HG03025 (cell line): ENCODE measurements around the gene GPR107.

Source experiments
- ATAC-seq: cut with Tn5 transposase; IDR thresholded peaks from one replicate; pipeline ENCODE4 v1.9.1; 2021; ENCODE audit warnings: mild to moderate bottlenecking, moderate library complexity; ENCODE audit not compliant: unreplicated experiment, low FRiP score

The GPR107 gene

GRCh38 chr9:130179331-130179907, 125.7 kb downstream of the GPR107 start:
- ATAC-seq = no peak

- ATAC-seq = no peak
Measured at GRCh38 chr9:130180516-130180915, 126.8 kb downstream of the GPR107 start.

- ATAC-seq = no peak
Measured at GRCh38 chr9:130181678-130182380, 128.1 kb downstream of the GPR107 start.

DNA sequence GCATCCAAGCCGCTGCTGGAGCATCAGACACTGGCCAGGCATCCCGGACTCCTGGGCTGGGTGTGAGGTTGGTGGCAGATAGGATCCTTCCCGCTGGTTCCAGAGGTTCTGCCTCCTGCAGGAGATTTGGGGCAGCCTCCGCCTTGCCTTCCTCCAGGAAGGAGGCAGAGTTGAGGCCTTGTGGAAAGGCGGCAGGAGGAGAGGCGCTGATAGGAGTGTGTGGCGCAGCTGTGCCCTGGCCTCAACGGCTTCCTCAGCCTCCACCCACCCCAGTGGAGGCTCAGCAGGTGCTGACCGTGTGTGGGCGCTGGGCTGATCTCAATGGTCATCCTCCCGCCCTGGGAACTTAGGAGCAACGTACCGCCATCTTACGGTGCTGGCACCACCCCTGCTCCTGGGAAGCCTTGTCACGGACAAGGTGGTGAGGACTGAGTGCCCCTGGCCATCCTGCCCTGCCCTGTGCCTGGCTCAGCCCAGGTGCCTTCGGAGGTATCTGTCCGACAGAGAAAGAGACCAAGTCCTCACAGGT, 128.7 kb downstream of the GPR107 start:
- no peak for ATAC-seq

DNA sequence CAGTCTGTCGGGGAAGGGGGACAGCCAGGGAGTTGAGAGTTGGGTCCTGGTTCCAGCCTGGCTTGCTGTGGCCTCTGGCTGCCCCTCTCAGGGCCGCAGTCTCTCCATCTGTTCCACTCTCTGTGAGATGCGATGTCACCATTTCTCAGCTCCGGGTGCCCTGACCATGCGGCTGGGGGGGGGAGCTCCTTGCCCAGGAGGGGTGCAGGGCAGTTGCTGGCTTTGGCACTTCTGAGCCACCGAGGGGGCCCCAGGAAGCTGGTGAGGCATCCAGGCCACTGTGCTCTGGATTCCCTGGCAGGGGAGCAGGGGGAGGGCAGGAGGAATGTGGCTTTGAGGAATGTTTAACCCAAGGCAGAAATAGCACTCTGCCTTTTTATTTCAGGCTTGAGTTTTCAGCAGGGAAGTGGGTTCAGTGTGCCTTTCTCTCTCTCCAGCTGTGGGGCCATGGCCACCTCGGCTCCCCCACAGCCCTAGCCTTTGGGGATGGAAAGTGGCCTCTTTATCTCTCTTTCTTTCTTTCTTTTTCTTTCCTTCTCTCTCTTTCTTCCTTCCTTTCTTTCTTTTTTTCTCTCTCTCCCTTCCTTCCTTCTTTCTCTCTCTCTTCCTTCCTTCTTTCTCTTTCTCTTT, 129.5 kb downstream of the GPR107 start:
- no peak for ATAC-seq

DNA sequence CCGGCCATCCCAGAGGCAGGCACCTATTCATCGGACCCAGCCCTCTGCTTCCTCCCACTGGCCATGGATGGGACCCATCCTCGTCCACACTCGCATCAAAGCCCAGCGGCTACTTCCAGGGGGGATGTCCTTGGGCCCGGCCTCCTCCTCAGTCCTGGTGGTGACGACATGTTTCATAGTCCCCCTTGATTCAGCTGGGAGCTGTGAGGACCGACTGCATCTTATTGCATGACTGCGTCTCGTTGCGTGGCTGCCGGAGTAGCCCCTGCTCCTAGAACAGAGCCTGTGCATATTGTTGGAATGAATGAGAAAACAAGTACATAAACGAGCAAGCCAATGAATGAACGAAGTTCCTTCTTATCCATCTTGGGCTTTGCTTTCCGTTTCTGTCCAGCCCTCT, 131.3 kb downstream of the GPR107 start:
- no peak for ATAC-seq

DNA sequence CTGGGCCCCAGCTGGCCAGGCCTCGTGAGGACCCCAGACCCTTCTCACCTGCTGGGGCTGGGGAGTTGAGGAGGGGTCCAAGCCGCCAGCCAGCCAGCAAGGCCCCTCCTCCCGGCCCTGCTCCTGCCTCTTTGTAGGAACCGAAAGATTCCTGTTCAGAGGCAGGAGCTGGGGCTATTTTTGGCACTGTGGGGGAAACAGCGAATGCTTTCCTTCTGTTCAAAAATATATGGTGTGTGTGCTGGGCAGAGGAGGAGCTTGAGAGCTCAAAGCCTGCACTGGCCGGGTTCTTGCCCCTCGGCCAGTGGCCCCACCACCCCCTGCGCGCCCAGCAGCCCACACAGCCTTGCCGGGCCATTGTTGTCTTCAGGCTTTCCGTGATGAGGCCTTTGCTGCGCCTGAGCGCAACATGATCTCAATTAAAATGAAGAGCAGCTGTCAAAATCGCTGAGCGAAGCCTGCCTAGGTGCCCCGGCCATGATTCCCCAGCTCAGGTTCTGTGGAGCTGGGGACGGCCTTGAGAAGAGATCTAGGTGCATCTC, 131.9 kb downstream of the GPR107 start:
- no peak for ATAC-seq

DNA sequence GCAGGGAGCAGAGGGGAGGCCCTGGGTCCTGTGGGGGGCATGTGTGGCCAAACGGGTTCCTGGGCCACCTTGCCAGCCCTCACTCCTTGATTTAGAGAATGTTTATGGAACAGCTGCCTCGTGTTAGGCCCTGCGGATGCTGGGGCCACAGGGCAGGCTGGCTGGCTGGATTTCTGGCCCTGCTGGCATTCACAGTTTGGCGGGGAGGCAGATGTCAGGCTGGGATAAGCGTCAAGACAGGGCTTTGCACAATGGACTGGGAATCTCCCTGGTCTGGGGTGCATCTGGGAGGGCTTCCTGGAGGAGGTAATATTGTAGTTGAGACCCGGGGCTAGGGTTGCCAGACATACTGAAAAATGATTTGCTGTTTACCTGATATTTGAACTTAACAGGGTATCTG, 132.3 kb downstream of the GPR107 start:
- ATAC-seq = no peak

DNA sequence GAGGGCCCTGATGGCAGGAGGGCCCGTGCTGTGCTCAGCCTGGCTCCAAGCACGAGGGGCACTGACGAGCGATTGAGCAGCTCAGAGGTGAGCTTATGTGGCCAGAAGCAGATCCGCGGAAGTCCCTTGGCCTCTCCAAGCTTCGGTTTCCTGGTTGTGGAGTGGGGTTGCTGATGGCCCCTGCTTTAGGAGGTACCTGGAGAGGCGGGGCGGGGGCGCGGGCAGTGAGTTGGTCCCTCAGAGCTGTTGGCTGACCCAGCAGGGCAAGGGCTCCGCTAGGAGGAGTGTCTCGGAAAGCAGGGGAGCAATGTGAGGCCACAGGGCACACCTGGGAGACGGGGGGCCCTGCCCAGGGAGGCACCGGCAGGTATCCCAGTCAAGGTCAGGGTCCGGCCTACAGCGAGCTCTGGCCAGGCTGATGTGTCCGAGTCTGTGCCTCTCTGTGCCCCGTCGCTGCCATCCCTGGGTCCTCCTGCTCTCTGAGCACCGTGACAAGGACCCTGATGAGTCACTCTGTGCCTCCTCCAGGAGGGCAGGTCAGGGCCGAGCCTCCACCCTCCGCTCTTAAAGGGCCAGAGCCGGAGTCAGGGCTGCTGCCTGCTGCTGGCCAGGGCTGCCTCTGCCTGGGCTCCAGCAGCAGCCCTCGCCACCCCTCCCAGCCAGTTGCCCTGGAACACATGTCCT, 133.3 kb downstream of the GPR107 start:
- ATAC-seq = no peak

DNA sequence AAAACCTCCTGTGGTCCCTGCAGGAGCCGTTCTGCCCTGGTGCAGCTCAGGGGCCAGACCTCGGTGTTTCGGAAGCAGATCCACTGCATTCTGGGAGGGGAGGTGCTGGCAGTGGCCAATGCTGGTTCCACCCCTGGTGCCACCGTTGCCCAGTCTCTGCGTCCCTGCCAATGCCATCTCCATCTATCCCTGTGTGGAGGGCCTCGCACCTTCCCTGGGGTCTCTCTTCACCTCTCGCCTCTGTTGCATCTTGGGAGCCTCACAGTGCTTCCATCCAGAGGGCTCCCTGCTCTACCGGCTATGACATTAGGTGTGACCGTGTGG, 133.8 kb downstream of the GPR107 start:
- no peak for ATAC-seq

GRCh38 chr9:130188860-130189481, 135.3 kb downstream of the GPR107 start:
- ATAC-seq = no peak
